MM.1S (cell line): ENCODE measurements around the gene TNFRSF25.

ENCODE experiments used
- DNase-seq: peaks from one replicate; pipeline ENCODE4 v3.0.0-alpha.2; 2015
- H2AFZ ChIP-seq: fragments of 300-600 bp; sonication (generic); 2 replicates; pipeline ENCODE4 v1.6.0; 2016; ENCODE audit warnings: antibody characterized with exemption, low read length
- H3F3A ChIP-seq: fragments of 300-600 bp; sonication (generic); 2 replicates; pipeline ENCODE4 v1.6.1; 2016; ENCODE audit warnings: mild to moderate bottlenecking, antibody characterized with exemption, low read length, moderate library complexity, mixed read lengths; ENCODE audit not compliant: insufficient read depth
- H3K27ac ChIP-seq: fragments of 300-600 bp; sonication (generic); 2 replicates; pipeline ENCODE4 v1.5.1; 2016; ENCODE audit warnings: mild to moderate bottlenecking, low read length
- H3K27me3 ChIP-seq: fragments of 300-600 bp; sonication (generic); replicated peaks from 2 replicates; pipeline ENCODE4 v1.6.0; 2016; ENCODE audit warnings: low read length; ENCODE audit not compliant: insufficient read depth
- H3K36me3 ChIP-seq: fragments of 300-600 bp; sonication (generic); replicated peaks from 2 replicates; pipeline ENCODE4 v1.6.1; 2016; ENCODE audit warnings: mild to moderate bottlenecking, low read length, mixed read lengths; ENCODE audit not compliant: insufficient read depth
- H3K4me1 ChIP-seq: fragments of 300-600 bp; sonication (generic); 2 replicates; pipeline ENCODE4 v1.6.1; 2016; ENCODE audit warnings: low read length, mixed read lengths
- H3K4me2 ChIP-seq: fragments of 300-600 bp; sonication (generic); 2 replicates; pipeline ENCODE4 v1.6.0; 2016; ENCODE audit warnings: low read depth, low read length
- H3K4me3 ChIP-seq: fragments of 300-600 bp; sonication (generic); 2 replicates; pipeline ENCODE4 v1.5.1; 2016; ENCODE audit warnings: low read length, mixed read lengths
- H3K79me2 ChIP-seq: fragments of 300-600 bp; sonication (generic); 2 replicates; pipeline ENCODE4 v1.6.1; 2016; ENCODE audit warnings: mixed run types, low read length, mixed read lengths
- H3K9ac ChIP-seq: fragments of 300-600 bp; sonication (generic); 2 replicates; pipeline ENCODE4 v1.6.1; 2016; ENCODE audit warnings: low read length, mixed read lengths
- H3K9me2 ChIP-seq: fragments of 300-600 bp; sonication (generic); replicated peaks from 2 replicates; pipeline ENCODE4 v1.6.1; 2016; ENCODE audit warnings: mild to moderate bottlenecking, low read length, mixed read lengths; ENCODE audit not compliant: insufficient read depth
- H3K9me3 ChIP-seq: fragments of 300-600 bp; sonication (generic); replicated peaks from 2 replicates; pipeline ENCODE4 v1.6.1; 2016; ENCODE audit warnings: mild to moderate bottlenecking, low read length, mixed read lengths; ENCODE audit not compliant: insufficient read depth
- H4K20me1 ChIP-seq: fragments of 300-600 bp; sonication (generic); 2 replicates; pipeline ENCODE4 v1.6.1; 2016; ENCODE audit warnings: mild to moderate bottlenecking, low read length, moderate library complexity, mixed read lengths; ENCODE audit not compliant: insufficient read depth
- CTCF ChIP-seq: fragments of 300-600 bp; sonication (generic); IDR thresholded peaks from 2 replicates; pipeline ENCODE4 v1.5.1; 2016; ENCODE audit warnings: antibody characterized with exemption, low read length, mixed read lengths
- EZH2 ChIP-seq: fragments of 300-600 bp; sonication (generic); optimal IDR thresholded peaks from 2 replicates; pipeline ENCODE3; 2017; ENCODE audit warnings: low read depth, mild to moderate bottlenecking, antibody characterized with exemption, low read length, mixed read lengths
- EZH2phosphoT487 ChIP-seq: fragments of 300-600 bp; sonication (generic); IDR thresholded peaks from 2 replicates; pipeline ENCODE4 v1.6.1; 2018; ENCODE audit warnings: antibody characterized with exemption, low read length

Gene TNFRSF25

GRCh38 chr1:6473156-6473555 lies 7.2 kb upstream of the TNFRSF25 start:
- Histone ChIP-seq H3K27ac (no peak overlapping the region), H3K79me2 (no peaks in the 10 kb centered on the region), H3K4me3 (no peak overlapping the region), H3K9me3 (no peaks in the 10 kb centered on the region), H4K20me1 (no peaks in the 10 kb centered on the region), H3K9me2 (no peaks in the 10 kb centered on the region), H3K27me3 (peaks cover 41% of the 10 kb centered on the region), H3K4me2 (no peak overlapping the region), H3K9ac (no peak overlapping the region), H3K4me1 (peaks cover 7% of the 10 kb centered on the region; the same call in 1 of the 2 replicates), H3K36me3 (no peaks in the 10 kb centered on the region), H2AFZ (no peak overlapping the region), H3F3A (no peaks in the 10 kb centered on the region)
- DNase-seq: no peak
- no peak for TF ChIP-seq CTCF
- no peak for TF ChIP-seq EZH2
- no peak for TF ChIP-seq EZH2phosphoT487

GRCh38 chr1:6472391-6472790 lies 6.4 kb upstream of the TNFRSF25 start:
- Histone ChIP-seq H3K36me3 (no peaks in the 10 kb centered on the region), H3K4me1 (peaks cover 7% of the 10 kb centered on the region; the same call in 1 of the 2 replicates), H3F3A (no peaks in the 10 kb centered on the region), H3K9ac (no peak overlapping the region), H3K27me3 (peaks cover 43% of the 10 kb centered on the region), H2AFZ (peak overlapping the region; percentile 66), H3K9me3 (no peaks in the 10 kb centered on the region), H3K4me2 (peak overlapping the region; percentile 80), H4K20me1 (no peaks in the 10 kb centered on the region), H3K4me3 (peak overlapping the region; percentile 53), H3K79me2 (no peaks in the 10 kb centered on the region), H3K27ac (no peak overlapping the region), H3K9me2 (no peaks in the 10 kb centered on the region)
- no peak for DNase-seq
- TF ChIP-seq EZH2phosphoT487 (no peak), CTCF (peak; percentile 76), EZH2 (no peak)

- H3K4me3 ChIP-seq: peak overlapping the region; percentile 53
- peak; percentile 56 for DNase-seq
- TF ChIP-seq EZH2: no peak
- H3K4me1 ChIP-seq: peaks cover 7% of the 10 kb centered on the region; the same call in 1 of the 2 replicates
- no peaks in the 10 kb centered on the region for H3K36me3 ChIP-seq
- H3K27ac ChIP-seq: no peak overlapping the region
- H2AFZ ChIP-seq: peak overlapping the region; percentile 66
- no peak overlapping the region for H3K9ac ChIP-seq
- H3K4me2 ChIP-seq: peak overlapping the region; percentile 80
- no peaks in the 10 kb centered on the region for H3F3A ChIP-seq
- no peaks in the 10 kb centered on the region for H3K9me3 ChIP-seq
- H3K79me2 ChIP-seq: no peaks in the 10 kb centered on the region
- no peaks in the 10 kb centered on the region for H3K9me2 ChIP-seq
- peaks cover 43% of the 10 kb centered on the region for H3K27me3 ChIP-seq
- no peaks in the 10 kb centered on the region for H4K20me1 ChIP-seq
These were observed 6.0 kb upstream of the TNFRSF25 start for GRCh38 chr1:6471970-6472368.

GRCh38 chr1:6471086-6471969 lies 5.4 kb upstream of the TNFRSF25 start:
- H3K4me3 ChIP-seq: no peak overlapping the region; the same call in 1 of the 2 replicates
- H3K9me3 ChIP-seq: no peaks in the 10 kb centered on the region
- TF ChIP-seq EZH2: no peak
- H2AFZ ChIP-seq: peak overlapping the region; percentile 66
- H3K27ac ChIP-seq: no peak overlapping the region
- H3K4me1 ChIP-seq: peaks cover 7% of the 10 kb centered on the region; the same call in 1 of the 2 replicates
- no peak for DNase-seq
- no peaks in the 10 kb centered on the region for H3F3A ChIP-seq
- H3K9me2 ChIP-seq: no peaks in the 10 kb centered on the region
- peaks cover 43% of the 10 kb centered on the region for H3K27me3 ChIP-seq
- no peaks in the 10 kb centered on the region for H3K36me3 ChIP-seq
- no peaks in the 10 kb centered on the region for H4K20me1 ChIP-seq
- no peaks in the 10 kb centered on the region for H3K79me2 ChIP-seq
- no peak overlapping the region for H3K9ac ChIP-seq
- H3K4me2 ChIP-seq: peak overlapping the region; percentile 80; the same call in 1 of the 2 replicates
